OCI-M1 (cell line): Measurements from ENCODE around the gene ZNF385C.
"Not testable (repeated sequence)": the region's sequence is repeated elsewhere in the genome, so short reads cannot be mapped to it uniquely, and the experiment has no call there.

Experiments
- DNase-seq: peaks from one replicate; lab custom pipeline; 2025; lab: John Stamatoyannopoulos, UW

The ZNF385C gene

GRCh38 chr17:42050393-42051012 is 47.8 kb downstream of the ZNF385C start, which contains the start of gene C17orf113:
Gene C17orf113, minus strand, starts transcription at chr17:42050601. Its CDS starts 7,225 bp downstream, at chr17:42043376.
- peak; percentile 76 for DNase-seq

- DNase-seq = peak; percentile 55
These were observed 48.4 kb downstream of the ZNF385C start for GRCh38 chr17:42049834-42050392.

GRCh38 chr17:42047343-42047742 is 50.9 kb downstream of the ZNF385C start:
- no peak for DNase-seq

DNA sequence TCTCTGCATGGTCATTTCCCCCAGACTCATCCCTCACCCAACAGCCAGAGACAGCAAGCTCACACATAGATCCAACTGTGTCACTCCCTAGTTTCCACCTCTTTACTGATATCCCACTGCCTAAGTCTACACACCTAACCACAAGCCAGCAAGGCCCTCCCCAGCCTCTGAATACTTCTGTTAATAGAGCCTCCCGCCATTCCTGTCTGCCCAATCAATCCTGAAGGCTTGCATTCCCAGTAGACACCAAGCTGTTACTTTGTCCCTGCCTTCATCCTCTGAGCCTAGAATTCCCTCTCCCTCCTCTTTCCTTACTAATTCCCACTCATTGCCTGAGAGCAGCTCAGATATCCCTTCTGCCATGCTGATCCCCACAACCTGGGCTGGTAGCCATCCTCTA is 52.6 kb downstream of the ZNF385C start:
- DNase-seq = no peak

- DNase-seq = no peak
These were observed 55.5 kb downstream of the ZNF385C start for GRCh38 chr17:42042598-42043319.

DNA sequence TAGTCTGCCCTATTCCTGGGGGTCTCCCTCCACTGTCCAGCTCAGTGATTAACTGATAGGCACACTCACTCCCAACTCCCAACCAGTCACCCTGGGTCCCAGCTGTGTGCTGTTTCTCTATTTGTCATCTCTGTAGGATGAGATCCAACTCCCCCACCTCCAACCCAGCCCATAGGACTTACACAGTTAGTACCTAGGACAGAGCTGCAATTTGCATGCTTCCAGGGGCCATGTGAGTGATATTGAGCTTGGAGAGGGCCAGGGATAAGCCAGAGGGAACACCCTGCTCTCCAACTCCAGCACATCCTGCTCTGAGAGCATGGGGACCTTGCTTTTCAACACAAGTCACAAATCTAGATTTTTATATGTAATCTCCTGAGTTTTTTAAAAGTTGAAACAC is 56.7 kb downstream of the ZNF385C start:
- DNase-seq = no peak

DNA sequence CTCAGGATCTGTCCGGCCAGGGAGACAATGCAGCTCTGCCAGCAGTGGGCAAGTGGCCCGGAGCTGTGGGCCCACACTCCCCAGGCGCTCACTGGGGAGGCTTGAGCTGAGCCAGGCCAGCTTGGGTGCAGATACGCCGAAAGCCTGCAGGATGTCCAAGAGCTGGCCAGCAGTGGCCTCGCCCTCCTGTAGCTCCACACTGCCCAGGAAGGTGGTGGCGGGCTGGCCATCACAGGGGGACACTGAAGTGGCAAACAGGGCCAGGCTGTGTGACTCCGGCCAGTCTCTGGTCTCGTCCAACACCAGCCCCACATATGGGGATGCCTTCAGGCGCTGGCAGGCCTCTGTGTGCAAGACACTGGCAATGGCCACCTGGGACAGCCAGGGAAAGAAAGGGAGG is 57.5 kb downstream of the ZNF385C start:
- no peak for DNase-seq

DNA sequence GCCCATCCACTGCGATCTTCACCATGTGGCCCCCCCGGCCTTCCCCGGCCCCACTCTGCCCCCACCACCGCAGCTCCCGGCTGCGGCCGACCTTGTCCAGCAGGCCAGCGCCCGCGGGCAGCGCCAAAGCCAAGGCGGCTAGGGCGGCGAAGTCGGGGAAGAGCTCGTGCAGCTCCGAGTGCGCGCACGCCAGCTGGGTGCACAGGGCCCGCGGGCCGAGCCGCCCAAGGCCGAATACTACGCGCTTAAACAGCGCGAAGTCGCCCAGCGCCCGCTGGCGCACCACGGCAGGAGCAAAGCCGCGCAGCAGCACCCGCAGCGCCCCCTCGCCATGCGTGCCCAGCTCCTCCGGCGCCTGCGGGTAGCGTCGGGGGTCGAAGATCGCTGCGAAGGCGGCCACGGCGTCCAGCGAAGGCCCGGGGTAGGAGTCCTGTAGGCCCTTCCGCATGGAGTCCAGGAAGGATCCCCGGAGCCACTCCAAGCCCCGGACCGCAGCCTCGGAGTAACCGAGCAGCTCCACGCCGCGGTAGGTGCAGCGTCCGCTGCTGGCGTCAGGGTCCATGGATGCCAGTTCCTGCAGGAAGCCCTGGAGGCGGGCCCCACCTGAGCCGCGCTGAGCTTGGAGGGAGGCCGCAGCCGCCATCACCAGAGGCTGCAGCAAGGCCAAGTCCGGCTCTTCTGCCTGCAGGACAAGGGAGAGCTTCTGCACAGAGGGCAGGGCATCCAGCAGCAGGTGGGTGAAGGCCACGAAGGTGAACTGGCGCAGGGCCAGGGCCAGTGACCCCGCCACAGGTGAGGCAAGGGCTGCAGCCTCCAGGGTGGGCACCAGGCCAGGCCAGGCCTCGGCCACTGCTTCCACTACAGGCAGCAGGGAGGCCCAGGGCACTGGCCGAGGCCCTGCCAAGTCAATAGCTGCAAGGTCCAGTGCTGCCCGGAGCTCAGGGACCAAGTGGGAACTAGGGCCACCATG is 58.2 kb downstream of the ZNF385C start:
- DNase-seq = no peak

DNA sequence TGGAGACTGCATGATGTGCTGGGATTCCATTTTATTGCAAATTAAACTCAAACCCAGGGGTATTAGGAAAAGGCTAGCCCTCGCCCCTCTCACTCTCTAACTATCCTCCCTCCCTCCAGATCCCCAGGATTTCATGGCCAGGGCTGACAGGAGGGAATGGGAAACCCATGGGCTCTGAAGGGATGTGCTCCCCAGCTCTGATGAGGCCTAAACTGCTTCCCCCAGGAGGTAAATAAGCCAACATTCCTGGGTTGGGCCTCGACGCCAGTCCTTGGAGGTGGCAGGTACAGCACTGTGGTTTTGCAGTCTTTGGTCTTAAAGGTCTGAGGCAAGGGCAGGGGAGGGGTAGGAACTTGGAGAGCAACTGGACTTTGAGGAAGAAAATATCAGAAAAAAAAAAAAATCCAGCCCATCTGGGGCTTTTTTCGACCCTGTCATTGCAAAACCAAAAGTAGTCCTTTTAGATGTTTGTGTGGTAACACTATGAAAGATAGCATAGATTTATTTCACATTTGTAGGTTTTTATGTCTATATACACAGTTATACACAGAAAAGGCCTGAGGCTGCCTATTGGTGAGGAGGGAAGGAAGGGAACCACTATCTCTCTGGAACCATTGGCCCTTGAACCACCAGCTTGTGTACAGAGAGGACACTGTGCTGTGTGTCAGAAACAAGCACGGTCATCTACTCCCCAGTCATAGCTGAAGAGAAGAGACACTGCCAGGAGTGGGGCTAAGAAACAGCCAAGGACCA is 59.9 kb downstream of the ZNF385C start:
- DNase-seq = no peak

DNA sequence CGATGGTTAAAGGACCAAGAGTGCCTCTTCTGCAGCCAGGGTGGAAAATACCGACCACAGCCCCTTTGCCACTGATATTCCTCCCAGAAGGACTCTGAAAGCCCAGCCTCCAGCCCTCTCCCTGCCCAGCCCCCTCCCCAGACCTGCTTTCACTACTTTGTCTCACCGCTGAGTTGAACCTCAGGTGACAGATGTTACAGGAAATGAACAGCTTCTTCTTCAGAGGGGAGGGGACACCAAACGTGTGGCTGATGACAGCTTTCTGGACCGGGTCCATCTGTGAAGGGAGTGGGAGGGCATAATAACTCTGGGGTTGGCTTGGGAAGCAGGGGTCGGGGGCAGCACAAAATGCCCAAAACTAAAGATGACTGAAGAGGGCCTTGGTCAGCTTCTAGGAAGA is 64.2 kb downstream of the ZNF385C start:
- DNase-seq = no peak

GRCh38 chr17:42031584-42031983 is 66.7 kb downstream of the ZNF385C start:
- DNase-seq = no peak

DNA sequence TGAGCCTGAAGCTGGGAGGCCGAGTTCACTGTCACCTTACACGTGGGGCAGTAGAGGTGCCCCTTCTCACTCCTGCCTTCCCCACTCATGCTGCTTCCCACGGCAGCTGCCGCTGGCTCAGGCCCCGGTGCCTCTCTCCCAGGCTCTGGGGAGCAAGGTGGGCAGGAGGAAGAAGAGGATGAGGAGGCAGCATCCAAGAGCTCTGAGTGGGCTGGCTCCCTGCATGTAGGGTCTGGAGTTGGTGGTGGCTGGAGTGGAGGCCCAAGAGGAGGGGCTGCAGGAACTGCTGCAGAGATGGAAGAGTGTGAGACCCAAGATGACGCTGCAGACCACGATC is 69.5 kb downstream of the ZNF385C start:
- no peak for DNase-seq

- DNase-seq = peak; percentile 31
These were observed 70.1 kb downstream of the ZNF385C start for GRCh38 chr17:42027961-42028790.

- DNase-seq = no peak
These were observed 70.7 kb downstream of the ZNF385C start for GRCh38 chr17:42027590-42027889.

GRCh38 chr17:42026857-42027589 is 71.2 kb downstream of the ZNF385C start:
- no peak for DNase-seq

DNA sequence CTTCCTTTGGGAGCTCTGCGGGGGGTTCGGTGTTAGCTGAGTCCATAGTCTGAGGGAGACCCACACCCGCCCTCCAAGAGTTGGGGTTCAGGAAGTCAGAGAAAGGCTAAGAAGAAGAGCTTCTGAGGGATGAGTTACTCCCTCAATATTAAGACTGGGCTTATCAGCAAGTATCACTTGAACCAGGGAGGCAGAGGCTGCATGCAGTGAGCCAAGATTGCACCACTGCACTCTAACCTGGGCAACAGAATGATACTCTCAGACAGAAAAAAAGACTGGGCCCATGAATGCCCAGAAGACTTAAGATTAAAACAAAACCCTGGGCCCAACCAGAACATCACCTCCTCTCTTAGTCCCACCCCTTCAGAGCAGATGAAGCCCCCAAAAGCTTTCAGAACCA is 72.3 kb downstream of the ZNF385C start:
- peak; percentile 21 for DNase-seq

GRCh38 chr17:42025191-42025579 is 73.1 kb downstream of the ZNF385C start:
- DNase-seq = no peak

DNA sequence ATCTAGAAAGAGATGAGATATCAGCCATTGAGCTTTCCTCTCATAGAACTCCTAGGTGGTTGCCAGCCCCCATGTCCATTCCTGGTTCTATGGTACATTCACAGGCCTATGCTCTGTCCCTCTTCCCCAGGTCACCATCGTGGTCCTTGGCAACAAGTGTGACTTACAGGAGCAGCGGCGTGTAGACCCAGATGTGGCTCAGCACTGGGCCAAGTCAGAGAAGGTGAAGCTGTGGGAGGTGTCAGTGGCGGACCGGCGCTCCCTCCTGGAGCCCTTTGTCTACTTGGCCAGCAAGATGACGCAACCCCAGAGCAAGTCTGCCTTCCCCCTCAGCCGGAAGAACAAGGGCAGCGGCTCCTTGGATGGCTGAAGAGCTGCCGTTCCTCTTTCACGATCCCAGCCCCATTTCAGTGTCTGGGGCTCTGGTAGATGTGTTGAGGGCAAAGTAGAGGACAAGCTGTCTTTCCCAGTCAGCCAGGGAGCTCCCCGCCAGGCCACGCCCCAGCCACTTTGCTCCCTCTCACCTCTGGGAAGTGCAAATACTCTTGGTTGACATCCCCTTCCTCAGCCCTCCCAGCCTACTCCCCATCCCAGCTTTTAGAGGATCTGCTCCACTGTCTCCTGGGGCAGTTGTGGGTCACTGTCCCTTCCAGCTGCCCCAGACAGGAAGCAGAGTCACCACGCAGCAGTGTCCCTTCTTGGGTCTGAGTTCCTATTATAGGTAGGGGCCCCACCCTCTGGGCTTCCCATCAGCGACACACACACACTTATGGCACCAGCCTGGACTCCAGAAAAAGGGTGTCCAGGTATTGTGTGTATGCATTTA is 74.5 kb downstream of the ZNF385C start:
- peak; percentile 29 for DNase-seq

- not testable (repeated sequence) for DNase-seq
These were observed 77.4 kb downstream of the ZNF385C start for GRCh38 chr17:42020845-42021244.
